Adrenal gland (tissue), 12 donors: ENCODE measurements around the gene PNPLA5. TPM values are rescaled to one million over a fixed set of nuclear protein-coding genes. Genes with fewer than 3 reads are reported as not detected.

Experiments used
- DNase-seq, 7 donors: peaks; one replicate each; pipeline ENCODE4 v3.0.0-alpha.2; 2019 to 2020
- H3K27ac ChIP-seq, 5 donors: fragments of 200-600 bp; sonication (generic) in 4 of 5; 1 replicate in 3 of 5; 2 replicates in 2 of 5; pipeline versions ENCODE4 v1.5.1 to v1.8.0; 2016 to 2020; ENCODE audit warnings: mild to moderate bottlenecking in 1 of 5
- H3K27me3 ChIP-seq: fragments of 200-600 bp; 2 replicates; pipeline ENCODE4 v1.8.0; 2021
- H3K36me3 ChIP-seq, 2 donors: fragments of 200-600 bp; replicated peaks in 1 of 2; 1 replicate in 1 of 2; 2 replicates in 1 of 2; pipeline versions ENCODE4 v1.5.1 to v1.8.0; 2018 to 2022
- H3K4me1 ChIP-seq, 2 donors: fragments of 200-600 bp; replicated peaks in 1 of 2; 1 replicate in 1 of 2; 2 replicates in 1 of 2; pipeline versions ENCODE4 v1.5.1 to v1.8.0; 2018 to 2021
- H3K4me3 ChIP-seq, 4 donors: fragments of 200-600 bp; sonication (generic) in 3 of 4; one replicate each; pipeline ENCODE4 v1.5.1; 2016 to 2018
- H3K9me3 ChIP-seq, 3 donors: fragments of 200-600 bp; sonication (generic) in 1 of 3; replicated peaks in 1 of 3; 1 replicate in 2 of 3; 2 replicates in 1 of 3; pipeline versions ENCODE4 v1.5.1 to v1.8.0; 2016 to 2021
- CTCF ChIP-seq, 6 experiments: fragments of 450-650 bp in 4 of 6; fragments of 200-600 bp in 2 of 6; sonication (generic) in 1 of 6; IDR thresholded peaks; 1 replicate in 5 of 6; 2 replicates in 1 of 6; pipeline versions ENCODE4 v1.5.1 to v1.8.0; 2016 to 2021; ENCODE audit warnings: antibody characterized with exemption in 6 of 6, mild to moderate bottlenecking in 2 of 6, moderate library complexity in 1 of 6
- POLR2A ChIP-seq, 2 donors: fragments of 450-650 bp; IDR thresholded peaks; one replicate each; pipeline ENCODE4 v1.6.1; 2017; ENCODE audit warnings: antibody characterized with exemption in 2 of 2, mild to moderate bottlenecking in 2 of 2, moderate library complexity in 1 of 2
- WGBS, 4 donors: extraction: QIAGEN DNeasy Blood & Tissue Kit in 2 of 4; methylation state at CpG; one replicate each; pipeline versions ENCODE4 v1.1.5 to v1.1.7; 2013 to 2017; 5-methylcytosine and 5-hydroxymethylcytosine counted together
- intact Hi-C, 2 donors: fragments of 100-400 bp; cut with DNase I; formaldehyde crosslinking; loops; one replicate each; pipeline versions ENCODE4 v1.14.1 to v1.15.0; 2022 to 2023
- polyA plus RNA-seq, 3 donors: library from polyadenylated mRNA; stranded (reverse); fragments of 200-250 nt in 2 of 3; fragments of 350-450 nt in 1 of 3; fragmentation: Illumina TruSeq in 1 of 3; extraction: RNeasy Lipid Tissue Mini Kit (QIAGEN cat#74804) in 1 of 3; gene quantifications; one replicate each; pipeline ENCODE4 v1.2.3, GENCODE V29; 2013 to 2014
- total RNA-seq, 9 donors: library from RNA; depleted of rRNA in 4 of 9; stranded (reverse); fragments of >200 nt in 4 of 9; fragments of 120-200 nt in 1 of 9; fragmentation: NEBNext Ultra II Directional in 1 of 9; extraction: Animal tissue kit (Norgen Biotek cat#: 25700) in 1 of 9; gene quantifications; one replicate each; pipeline versions ENCODE4 v1.1.0 to v1.2.4, GENCODE V29; 2013 to 2023
- donor health status: healthy with polysubstance abuse.
- donor health status: Bipolar disorder and iron deficiency.
- donor health status: DM: yes; HTN: yes; CAD: no.
- donor health status: DM: no; HTN: no; CAD: no.
- donor health status: DM: no; HTN: no; CAD: no.
- donor health status: DM: yes; HTN: yes; CAD: no.

PNPLA5 gene
- total and polyA plus RNA-seq, 12 donors, result not detected

- H3K4me3 ChIP-seq, result no peak within 1 kb of the TSS
- WGBS, 4 donors, result 0 to 5% (median 4%) methylated on average over 3 to 121 of the region's 121 CpGs
- DNase-seq, result peak in 3 of 7 donors; percentile 4 to 69 (median 7)
Observed at GRCh38 chr22:43862074-43862881, 29.5 kb downstream of the PNPLA5 start, which contains the start of gene SULT4A1. SULT4A1 (minus strand) TSS chr22:43862513; CDS start chr22:43862382, 131 bp downstream.

GRCh38 chr22:43861529-43861928 is 30.3 kb downstream of the PNPLA5 start:
- 43 to 58% (median 48%) methylated on average over 8 to 9 of the region's 9 CpGs for WGBS, 4 donors
- TF ChIP-seq POLR2A (IDR thresholded peaks at IDR 0.05), result no peak
- no peak for TF ChIP-seq CTCF (IDR thresholded peaks at IDR 0.05)
- DNase-seq, result peak in 3 of 7 donors; percentile 5 to 60 (median 7)

More at GRCh38 chr22:43862074-43862881, 29.5 kb downstream of the PNPLA5 start, which contains the start of gene SULT4A1:
- Histone ChIP-seq H3K36me3 (no peaks in the 10 kb centered on the region), H3K27me3 (peaks cover 13% of the 10 kb centered on the region), H3K9me3 (no peaks in the 10 kb centered on the region), H3K4me1 (no peaks in the 10 kb centered on the region), H3K27ac (peak within 1 kb of the TSS in 1 of 5 donors; percentile 59)
- intact Hi-C loops, result no loop called here
- TF ChIP-seq POLR2A (IDR thresholded peaks at IDR 0.05) (no peak), CTCF (IDR thresholded peaks at IDR 0.05) (no peak)

GRCh38 chr22:43860831-43861230 is 31.0 kb downstream of the PNPLA5 start:
- WGBS, 4 donors, result 74 to 93% (median 82%) methylated on average over 8 to 12 of the region's 12 CpGs
- Histone ChIP-seq H3K4me3 (no peak overlapping the region), H3K27ac (peak overlapping the region in 1 of 5 donors; percentile 59), H3K4me1 (no peaks in the 10 kb centered on the region), H3K36me3 (no peaks in the 10 kb centered on the region), H3K27me3 (peaks cover 13% of the 10 kb centered on the region), H3K9me3 (no peaks in the 10 kb centered on the region)
- intact Hi-C loops, result no loop called here
- DNase-seq, result peak in 1 of 7 donors; percentile 1
- no peak for TF ChIP-seq POLR2A (IDR thresholded peaks at IDR 0.05)
- no peak for TF ChIP-seq CTCF (IDR thresholded peaks at IDR 0.05)

More at GRCh38 chr22:43861529-43861928, 30.3 kb downstream of the PNPLA5 start:
- no peaks in the 10 kb centered on the region for H3K36me3 ChIP-seq
- no peaks in the 10 kb centered on the region for H3K9me3 ChIP-seq
- no peaks in the 10 kb centered on the region for H3K4me1 ChIP-seq
- intact Hi-C loops, result no loop called here
- no peak overlapping the region for H3K4me3 ChIP-seq
- peaks cover 13% of the 10 kb centered on the region for H3K27me3 ChIP-seq
- peak overlapping the region in 1 of 5 donors; percentile 59 for H3K27ac ChIP-seq

- no peaks in the 10 kb centered on the region for H3K9me3 ChIP-seq
- no peak for DNase-seq
- no peaks in the 10 kb centered on the region for H3K36me3 ChIP-seq
- no peak overlapping the region for H3K4me3 ChIP-seq
- H3K4me1 ChIP-seq, result no peaks in the 10 kb centered on the region
- intact Hi-C loops, result no loop called here
- WGBS, 4 donors, result 79 to 87% (median 82%) methylated on average over 10 to 11 of the region's 11 CpGs
- TF ChIP-seq CTCF (IDR thresholded peaks at IDR 0.05), result no peak
- TF ChIP-seq POLR2A (IDR thresholded peaks at IDR 0.05), result no peak
- peaks cover 13% of the 10 kb centered on the region for H3K27me3 ChIP-seq
- no peak overlapping the region for H3K27ac ChIP-seq
Observed at GRCh38 chr22:43860126-43860525, 31.7 kb downstream of the PNPLA5 start.
